ENCODE measurements around the gene NYNRIN.

Gene NYNRIN

GRCh38 chr14:24395609-24396582 is 2.9 kb upstream of the NYNRIN start:
- no peak for DNase-seq

DNA sequence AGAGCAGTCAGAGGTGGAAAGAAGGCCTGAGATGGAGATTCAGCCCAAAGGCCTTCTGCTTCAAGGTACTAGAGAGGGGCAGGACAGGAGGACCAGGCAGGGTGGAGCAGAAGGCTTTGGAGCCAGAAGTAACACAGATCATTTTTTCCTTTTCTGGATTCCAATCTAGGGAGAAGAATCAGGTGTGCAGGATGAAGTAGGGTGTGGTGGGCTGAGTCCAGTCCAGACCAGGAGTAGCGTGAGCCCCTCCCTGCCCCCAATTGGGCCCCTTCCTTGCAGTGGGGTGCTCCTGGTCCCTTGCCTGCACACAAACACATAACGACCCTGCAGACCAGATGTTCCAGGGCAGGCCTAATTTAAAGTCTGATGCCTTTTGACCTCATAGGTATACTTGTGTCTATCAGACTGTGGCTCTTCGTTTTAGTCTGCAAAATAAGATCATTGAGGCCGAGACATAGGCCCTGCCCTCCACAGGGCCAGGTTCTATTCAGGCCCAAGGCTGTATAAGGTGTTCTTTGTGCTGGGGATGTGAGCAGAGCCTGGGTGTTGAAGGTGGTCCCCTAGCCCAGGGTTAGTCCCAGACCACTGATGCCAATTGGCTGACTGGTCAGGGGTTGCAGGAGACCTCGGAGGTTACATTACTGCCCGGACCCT is 1.0 kb upstream of the NYNRIN start:
- DNase-seq, result no peak

GRCh38 chr14:24398293-24398652 is 530 bp upstream of the NYNRIN start:
- no peak for DNase-seq

GRCh38 chr14:24399447-24399822 is 632 bp downstream of the NYNRIN start:
- no peak for DNase-seq

DNA sequence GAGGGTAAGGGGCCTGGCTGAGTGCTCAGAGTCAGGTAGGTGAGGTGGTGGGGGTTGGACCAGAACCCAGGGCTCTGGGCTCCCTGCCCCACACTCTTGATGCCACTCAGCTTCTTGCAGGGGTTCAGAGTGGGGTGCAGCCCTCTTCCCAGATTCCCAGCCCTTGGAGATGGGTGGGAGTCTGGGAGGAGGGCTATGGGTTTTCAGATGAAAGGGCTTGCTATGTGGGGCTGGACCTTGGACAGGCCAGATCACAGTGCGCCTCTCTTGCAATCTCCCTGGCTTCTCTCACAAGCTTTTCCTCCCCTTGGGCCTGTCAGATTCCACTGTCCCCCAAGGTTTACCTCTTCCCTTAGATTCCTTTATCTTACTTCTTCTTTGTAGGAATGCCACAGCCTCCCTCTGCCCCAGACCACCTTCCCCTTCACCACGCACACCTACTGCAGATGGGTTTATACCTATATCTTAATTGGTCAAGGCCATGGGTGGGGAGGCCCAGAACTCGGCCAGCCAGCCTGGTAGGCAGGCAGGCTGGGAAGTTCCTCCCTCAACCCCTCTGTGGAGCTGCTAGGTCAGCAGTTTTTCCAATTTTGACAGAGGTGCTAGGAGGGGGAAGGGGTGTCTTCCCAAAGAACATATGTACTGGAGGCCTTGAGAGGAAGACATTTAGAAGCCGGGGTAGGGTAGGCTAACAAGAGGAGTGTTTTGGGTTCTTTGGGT is 1.4 kb downstream of the NYNRIN start:
- no peak for DNase-seq

DNA sequence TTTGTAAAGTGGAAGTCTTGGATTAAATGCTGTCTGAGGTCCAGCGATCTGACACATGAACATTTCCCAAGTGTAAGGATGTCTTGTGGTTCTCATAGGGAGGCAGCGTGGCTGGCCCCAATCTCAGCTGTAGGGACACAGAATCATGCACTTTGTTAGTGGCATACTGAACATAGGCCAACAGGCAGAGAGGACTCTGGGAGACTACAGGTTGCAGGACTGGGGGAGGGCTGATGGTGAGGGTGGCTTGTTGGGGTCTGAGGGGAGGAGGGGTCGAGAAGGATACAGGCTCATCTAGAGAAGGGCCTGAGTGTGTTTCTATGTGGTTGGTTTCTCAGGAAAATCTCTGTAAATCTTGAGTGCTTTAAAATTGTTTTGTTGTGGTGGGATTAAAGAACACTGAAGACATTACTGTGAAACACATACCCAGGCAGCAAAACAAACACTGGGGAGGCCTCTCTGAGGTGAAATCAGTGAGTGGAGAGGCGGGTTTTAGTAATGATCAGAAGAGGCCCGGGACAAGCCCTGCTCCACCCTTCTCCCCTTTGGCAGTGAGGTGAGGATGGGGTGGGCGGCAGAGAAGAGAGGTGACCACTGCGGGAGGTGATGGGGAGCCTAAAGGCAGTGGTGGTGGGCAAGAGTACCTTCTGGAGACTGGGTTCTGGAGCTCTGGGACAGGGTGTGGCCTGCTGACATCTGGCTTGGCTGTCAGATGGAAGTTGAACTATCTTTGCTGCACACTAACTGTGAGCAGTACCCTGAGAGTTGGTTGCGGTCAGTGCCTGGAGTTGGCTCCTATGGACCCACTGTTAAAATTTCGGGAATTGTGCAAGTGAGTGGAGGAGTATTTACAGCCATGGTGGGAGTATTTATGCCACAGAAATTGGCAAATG is 3.3 kb downstream of the NYNRIN start:
- no peak for DNase-seq

GRCh38 chr14:24403294-24403998 is 4.6 kb downstream of the NYNRIN start:
- DNase-seq, result no peak

DNA sequence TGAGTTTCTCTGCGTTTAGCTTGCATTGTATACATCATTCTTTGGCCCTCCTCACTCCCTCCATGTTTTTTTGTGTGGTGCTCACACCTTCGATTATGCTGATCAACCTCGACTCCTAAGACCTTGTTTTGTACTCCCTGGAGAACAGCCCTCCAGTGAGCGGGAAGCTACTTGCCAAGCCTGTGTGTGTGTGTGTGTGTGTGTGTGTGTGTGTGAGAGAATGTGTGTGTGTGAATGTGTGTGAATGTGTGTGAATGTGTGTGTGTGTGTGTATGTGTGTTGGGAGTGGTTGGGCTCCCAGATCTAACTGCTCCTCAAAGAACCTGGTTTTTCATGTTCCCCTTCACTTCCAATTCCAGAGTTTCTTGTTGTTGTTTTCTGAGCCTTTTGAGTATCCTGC is 6.0 kb downstream of the NYNRIN start:
- DNase-seq, result no peak

- DNase-seq, result no peak
These were observed 7.6 kb downstream of the NYNRIN start for GRCh38 chr14:24406416-24406815.

DNA sequence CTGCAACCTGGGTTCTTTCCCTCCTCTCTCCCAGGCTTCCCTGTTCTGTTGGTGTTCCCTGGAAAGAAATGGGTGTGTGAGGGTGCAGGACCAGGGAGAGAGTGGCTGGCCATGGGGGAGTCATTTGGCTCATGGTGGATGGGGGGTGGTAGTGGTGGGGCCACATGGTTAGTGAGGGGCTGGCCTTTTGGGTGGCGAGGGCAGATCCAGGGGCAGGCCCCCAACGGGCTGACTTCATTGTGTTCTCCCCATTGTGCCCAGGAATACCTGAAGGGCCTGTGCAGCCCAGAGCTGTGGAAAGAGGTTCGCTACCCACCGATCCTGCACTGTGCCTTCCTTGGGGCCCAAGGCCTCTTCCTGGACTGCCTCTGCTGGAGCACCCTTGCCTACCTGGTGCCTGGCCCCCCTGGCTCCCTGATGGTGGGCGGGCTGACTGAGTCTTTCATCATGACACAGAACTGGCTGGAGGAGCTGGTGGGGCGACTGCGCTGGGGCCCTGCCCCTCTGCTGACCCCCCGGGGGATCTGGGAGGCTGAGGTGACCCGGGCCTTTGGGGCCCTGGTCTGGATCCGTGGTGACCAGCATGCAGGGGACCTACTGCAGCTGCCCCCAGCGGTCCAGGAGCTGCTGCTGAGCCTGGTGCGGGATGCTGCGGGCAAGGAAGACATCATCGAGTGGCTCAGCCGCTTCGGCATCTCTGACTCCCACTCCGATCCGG is 9.0 kb downstream of the NYNRIN start:
- DNase-seq, result no peak

DNA sequence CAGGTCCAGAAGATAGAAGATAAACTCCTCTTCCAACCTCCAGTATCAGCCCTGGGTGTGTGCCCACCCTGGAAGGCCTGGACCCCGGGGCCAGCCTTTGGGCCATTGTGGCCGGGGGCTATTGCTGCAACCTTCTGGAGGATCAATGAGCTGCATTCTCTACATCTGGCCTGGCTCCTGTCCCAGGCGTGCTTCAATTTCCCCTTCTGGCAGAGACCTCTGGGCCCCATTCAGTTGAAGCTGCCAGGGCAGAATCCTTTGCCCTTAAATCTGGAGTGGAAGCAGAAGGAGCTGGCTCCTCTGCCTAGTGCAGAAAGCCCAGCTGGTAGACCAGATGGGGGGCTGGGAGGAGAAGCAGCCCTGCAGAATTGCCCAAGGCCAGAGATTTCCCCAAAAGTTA is 10.0 kb downstream of the NYNRIN start:
- no peak for DNase-seq

DNA sequence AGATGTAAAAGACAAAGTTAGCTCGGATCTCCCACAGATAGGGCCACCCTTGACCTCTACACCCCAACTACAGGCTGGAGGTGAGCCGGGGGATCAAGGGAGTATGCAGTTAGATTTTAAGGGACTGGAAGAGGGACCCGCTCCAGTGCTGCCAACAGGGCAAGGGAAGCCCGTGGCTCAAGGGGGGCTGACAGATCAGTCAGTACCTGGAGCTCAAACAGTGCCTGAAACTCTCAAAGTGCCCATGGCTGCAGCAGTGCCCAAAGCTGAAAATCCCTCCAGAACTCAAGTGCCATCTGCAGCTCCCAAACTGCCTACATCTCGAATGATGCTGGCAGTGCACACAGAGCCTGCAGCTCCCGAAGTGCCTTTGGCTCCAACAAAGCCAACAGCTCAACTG is 10.4 kb downstream of the NYNRIN start:
- no peak for DNase-seq

DNA sequence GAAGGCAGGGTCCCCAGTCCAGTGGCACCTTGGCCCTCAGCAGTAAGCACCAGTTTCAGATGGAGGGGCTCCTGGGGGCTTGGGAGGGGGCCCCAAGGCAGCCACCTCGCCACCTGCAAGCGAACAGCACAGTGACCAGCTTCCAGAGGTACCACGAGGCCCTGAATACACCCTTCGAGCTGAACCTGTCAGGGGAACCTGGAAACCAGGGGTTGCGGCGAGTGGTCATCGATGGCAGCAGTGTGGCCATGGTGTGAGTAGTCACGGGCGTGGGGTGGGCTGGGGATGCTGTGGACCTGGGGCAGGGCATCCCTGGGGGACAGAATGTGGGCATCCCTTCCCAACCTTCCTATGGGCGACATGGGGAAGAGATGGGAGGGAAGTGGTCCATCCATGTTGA is 11.2 kb downstream of the NYNRIN start:
- DNase-seq, result no peak

- no peak for DNase-seq
These were observed 12.9 kb downstream of the NYNRIN start for GRCh38 chr14:24411443-24412389.

GRCh38 chr14:24414077-24414476 is 15.3 kb downstream of the NYNRIN start:
- no peak for DNase-seq

- no peak for DNase-seq
These were observed 16.1 kb downstream of the NYNRIN start for GRCh38 chr14:24414732-24415420.

DNA sequence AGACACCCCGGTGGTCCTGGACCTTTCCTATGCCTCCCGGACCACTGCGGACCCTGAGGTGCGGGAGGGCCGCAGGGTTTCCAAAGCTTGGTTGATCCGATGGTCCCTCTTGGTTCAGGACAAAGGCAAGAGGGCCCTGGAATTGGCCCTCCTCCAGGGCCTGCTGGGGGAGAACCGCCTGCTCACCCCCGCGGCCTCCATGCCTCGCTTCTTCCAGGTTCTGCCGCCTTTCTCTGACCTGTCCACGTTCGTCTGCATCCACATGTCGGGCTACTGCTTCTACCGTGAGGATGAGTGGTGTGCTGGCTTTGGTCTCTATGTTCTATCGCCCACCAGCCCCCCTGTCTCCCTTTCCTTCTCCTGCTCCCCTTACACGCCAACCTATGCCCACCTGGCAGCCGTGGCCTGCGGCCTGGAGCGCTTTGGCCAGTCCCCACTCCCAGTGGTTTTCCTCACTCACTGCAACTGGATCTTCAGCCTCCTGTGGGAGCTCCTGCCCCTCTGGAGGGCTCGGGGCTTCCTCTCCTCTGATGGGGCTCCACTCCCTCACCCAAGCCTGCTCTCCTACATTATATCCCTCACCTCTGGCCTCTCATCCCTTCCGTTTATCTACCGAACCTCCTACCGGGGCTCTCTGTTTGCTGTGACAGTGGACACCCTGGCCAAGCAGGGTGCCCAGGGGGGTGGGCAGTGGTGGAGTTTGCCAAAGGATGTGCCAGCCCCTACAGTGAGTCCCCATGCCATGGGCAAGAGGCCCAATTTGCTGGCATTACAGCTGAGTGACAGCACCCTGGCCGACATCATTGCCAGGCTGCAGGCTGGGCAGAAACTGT is 16.8 kb downstream of the NYNRIN start:
- no peak for DNase-seq

GRCh38 chr14:24416254-24416931 is 17.6 kb downstream of the NYNRIN start:
- DNase-seq, result no peak
